Ishikawa (cell line): Measurements from ENCODE around the gene IRF2.

Experiments
- CEBPB ChIP-seq: IDR thresholded peaks from 2 replicates; pipeline ENCODE4 v1.6.1; 2012
- CREB1 ChIP-seq: IDR thresholded peaks from 2 replicates; pipeline ENCODE4 v1.6.1; 2012; ENCODE audit warnings: low read depth
- EGR1 ChIP-seq: IDR thresholded peaks from 2 replicates; pipeline ENCODE4 v1.6.1; 2012
- EP300 ChIP-seq: IDR thresholded peaks from 2 replicates; pipeline ENCODE4 v1.6.1; 2012; ENCODE audit warnings: borderline replicate concordance
- RAD21 ChIP-seq: IDR thresholded peaks from 2 replicates; pipeline ENCODE4 v1.6.1; 2012; ENCODE audit warnings: low read depth
- REST ChIP-seq: IDR thresholded peaks from 2 replicates; pipeline ENCODE4 v1.6.1; 2012; ENCODE audit warnings: low read depth, mild to moderate bottlenecking
- TAF1 ChIP-seq: IDR thresholded peaks from 2 replicates; pipeline ENCODE4 v1.6.1; 2012; ENCODE audit warnings: low read depth, mild to moderate bottlenecking
- USF1 ChIP-seq: IDR thresholded peaks from 2 replicates; pipeline ENCODE4 v1.6.1; 2012
- YY1 ChIP-seq: IDR thresholded peaks from 2 replicates; pipeline ENCODE4 v1.6.1; 2012; ENCODE audit warnings: low read depth

- TF ChIP-seq EGR1 (no peak), CEBPB (no peak), USF1 (no peak), CREB1 (no peak), EP300 (no peak), RAD21 (no peak), YY1 (no peak), TAF1 (no peak), REST (no peak)
Measured at GRCh38 chr4:184345573-184345922, 128.8 kb downstream of the IRF2 start.
